Activated CD4-positive, alpha-beta T cell treated with anti-CD3 and anti-CD28 coated beads for 4 hours (primary cell): ENCODE data around the gene RHBDD2.
"Not testable (repeated sequence)": the region's sequence is repeated elsewhere in the genome, so short reads cannot be mapped to it uniquely, and the experiment has no call there.

Experiments used
- DNase-seq, 2 donors: peaks; one replicate each; pipeline ENCODE4 v3.0.0-alpha.2; 2020

The RHBDD2 gene

DNA sequence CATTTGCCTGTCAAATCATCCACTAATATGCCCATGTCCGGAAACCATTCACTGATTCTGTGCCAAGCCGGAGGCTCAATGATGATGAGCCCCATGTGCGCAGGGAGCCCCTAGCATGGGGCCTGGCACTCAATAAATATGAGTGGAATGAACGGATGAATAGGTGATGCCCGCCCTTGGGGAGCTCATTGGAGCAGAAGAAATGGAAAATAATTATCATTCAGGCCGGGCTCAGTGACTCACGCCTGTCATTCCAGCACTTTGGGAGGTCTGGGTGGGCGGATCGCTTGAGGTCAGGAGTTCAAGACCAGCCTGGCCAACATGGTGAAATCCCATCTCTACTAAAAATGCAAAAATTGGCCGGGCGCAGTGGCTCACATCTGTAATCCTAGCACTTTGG is 11.0 kb downstream of the RHBDD2 start:
- DNase-seq: no peak

DNA sequence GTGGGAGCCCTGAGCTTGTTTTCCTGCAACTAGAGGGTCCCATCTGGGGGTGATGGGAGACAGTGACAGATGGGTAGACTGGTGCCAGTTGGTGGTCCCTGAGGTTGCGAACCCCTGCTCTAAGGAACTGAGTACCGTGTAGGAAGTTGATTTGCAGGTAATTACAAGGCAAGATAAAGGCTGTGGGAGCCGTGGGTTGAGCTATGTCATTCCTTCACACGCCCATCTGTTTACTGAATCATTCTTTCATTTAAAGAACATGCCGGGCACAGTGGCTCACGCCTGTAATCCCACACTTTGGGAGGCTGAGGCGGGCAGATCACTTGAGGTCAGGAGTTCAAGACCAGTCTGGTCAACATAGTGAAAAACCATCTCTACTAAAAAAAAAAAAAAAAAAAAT is 12.4 kb downstream of the RHBDD2 start:
- DNase-seq: not testable (repeated sequence)

DNA sequence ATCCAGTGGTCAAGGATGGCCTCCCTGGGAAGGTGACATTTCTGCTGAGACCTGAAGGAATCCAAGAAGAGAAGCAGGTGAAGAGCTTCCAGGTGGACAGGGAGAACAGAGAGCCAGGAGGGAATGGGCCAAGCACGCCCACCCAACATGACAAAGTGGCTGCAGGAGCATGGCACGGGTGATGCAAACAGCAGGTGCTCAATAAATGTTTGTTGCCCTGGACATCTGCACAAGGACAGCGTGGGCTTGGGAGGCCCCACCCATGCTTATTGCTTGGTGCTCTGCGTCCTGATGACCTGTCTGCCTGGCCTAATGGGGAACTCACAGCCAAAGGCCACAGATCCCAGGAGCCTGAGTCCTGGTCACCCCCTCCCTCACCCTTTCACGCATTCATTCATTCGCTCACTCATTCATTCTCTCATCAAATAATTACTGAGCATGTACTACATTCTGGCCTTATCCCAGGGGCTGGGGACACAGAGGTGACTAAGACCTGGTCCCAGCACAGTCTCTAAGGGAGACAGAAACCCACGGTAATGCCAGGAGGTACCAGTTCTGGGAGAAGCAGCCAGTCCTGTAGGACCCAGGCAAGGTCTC is 13.1 kb downstream of the RHBDD2 start:
- no peak for DNase-seq

DNA sequence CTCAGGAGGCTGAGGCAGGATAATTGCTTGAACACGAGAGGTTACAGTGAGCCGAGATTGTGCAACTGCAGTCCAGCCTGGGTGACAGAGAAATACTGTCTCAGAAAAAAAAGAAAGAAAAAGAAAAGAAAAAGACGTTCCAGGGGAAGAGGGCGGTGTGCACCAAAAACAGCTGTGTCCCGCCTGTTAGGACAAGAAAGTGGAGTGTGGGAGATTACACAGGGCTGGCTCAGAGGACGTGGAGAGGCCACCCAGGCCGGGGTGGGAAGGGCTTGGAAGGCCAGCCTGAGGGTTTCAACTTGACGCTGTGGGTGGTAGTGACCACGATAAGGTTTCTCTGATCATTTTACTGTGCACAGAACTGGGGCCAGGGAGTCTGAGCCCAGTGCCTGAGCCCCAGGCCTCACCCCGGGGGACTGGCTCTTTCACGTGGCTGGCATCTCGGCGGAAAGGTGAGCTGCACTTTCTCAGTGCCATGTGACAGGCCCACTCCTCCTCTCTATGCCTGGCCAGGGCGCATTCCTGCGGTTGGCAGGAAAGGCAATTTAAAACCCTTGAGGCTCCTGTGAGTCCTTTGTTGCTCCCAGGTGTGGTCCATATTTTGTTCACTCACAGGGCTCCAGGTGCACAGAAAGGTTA is 13.9 kb downstream of the RHBDD2 start:
- DNase-seq: no peak

DNA sequence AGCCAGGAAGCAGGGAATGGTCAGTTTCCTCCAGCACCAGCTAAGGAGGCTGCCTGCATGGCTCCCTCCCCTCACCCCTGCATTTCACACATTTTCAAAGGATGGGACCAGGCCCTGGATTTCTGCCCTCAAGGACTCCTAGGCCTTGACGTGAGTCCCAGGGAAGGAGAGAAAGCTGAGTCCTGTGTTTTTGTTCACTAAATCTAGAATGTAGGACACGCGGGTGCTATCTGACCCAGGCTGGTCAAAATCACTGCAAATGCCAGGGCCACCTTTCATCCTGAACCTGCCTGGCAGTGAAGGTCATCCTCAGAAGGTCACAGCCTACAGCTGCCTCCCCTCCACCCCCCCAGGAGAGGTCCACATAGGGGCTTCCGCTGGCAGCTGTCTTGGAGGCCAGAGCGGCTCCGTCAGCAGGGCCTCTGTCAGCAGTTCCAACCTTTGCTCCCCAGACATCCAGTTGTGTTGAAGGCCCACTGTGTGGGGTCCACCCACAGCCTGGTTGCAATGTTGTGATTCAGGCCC is 18.0 kb downstream of the RHBDD2 start:
- no peak for DNase-seq

DNA sequence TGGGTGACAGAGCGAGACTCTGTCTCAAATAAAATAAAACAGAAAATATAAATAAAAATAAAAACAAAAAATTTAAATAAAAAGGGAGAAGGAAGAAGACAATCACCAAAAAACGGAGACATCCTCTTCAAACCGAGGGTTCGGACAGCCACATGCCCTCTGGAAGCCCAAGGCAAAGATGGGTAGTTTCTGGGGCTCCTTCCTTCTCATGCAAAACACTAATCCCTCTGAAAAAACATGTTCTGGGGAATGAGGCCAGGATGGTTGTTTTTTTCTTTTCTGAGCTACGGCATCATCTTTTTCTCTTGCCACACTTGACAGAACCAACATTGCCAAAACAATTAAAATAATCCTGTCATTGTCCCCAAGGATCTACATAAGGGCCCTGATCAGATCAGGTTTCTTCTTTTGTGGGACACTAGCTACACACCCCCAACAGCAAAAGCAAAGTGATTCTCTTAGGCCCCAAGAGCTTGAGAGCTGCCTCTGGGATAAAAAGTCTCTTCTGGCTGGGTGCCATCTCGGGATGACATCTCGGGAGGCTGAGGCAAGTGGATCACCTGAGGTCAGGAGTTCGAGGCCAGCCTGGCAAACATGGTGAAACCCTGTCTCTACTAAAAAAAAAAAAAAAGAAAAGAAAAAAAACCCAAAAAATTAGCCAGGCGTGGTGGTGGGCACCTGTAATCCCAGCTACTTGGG is 21.9 kb downstream of the RHBDD2 start:
- no peak for DNase-seq

DNA sequence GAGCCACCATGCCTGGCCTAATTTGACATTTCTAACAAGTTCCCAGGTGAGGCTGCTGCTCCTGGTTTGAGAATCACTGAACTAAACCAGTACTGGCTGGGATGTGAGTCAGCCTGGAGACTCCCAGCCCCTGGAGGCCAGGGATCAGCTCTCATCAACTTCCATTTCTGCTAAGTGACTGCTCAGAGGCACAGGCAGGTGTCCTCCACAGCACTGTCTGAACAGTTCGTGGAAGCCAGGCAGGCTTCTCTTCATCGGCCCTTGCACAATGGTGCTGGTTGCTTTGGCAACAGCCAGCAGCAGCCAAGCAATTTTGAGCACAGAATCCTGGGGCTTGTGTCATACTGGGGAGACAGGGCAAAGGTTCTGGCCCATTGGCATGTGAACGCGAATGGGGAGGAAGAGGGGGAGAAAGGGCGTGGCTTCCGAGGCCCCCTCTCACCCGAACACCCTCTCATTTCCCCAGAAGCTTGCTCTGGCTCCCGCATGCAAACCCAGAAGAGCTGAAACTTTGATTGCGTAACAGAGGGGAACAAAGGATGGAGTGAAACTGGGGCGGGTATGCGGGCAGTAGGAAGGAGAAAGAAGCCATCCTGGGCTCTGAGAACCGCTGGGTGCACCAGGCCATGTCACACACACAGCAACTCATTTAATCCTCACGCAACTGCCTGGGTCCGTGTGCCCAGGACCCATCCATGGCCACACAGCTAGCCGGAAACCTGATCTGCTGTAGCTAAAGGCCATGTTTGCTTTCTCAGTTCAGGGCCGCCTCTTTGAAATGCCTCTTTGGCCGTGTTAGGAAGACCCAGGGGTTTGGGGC is 27.2 kb downstream of the RHBDD2 start:
- no peak for DNase-seq

DNA sequence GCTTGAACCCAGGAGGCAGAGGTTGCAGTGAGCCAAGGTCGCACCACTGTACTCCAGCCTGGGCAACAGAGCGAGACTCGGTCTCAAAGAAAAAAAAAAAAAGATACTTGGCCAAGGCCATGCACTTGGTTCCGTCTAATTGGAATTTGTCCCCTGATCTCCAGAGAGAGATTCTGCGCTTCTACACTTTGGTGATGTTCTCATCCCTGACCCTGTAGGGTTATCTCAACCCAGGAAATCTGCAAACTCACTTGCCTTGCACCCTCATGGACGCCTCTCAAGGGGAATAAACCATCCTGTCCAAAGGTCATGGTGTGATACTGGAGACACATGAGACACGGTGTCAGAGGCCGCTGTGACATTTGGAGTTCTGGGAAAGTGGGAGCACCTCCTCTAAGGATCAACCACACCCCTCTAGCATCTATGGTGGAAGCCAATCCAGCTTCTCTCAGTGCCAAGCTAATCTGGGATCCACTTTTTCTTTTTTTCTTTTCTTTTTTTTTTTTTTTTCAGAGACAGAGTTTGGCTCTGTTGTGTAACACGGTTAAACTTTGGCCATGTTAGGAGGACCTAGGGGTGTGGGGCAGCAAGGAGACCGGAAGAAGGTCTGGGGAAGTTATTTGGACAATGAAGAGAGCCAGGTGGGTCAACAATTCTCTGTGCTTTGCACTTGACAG is 28.3 kb downstream of the RHBDD2 start:
- no peak for DNase-seq

DNA sequence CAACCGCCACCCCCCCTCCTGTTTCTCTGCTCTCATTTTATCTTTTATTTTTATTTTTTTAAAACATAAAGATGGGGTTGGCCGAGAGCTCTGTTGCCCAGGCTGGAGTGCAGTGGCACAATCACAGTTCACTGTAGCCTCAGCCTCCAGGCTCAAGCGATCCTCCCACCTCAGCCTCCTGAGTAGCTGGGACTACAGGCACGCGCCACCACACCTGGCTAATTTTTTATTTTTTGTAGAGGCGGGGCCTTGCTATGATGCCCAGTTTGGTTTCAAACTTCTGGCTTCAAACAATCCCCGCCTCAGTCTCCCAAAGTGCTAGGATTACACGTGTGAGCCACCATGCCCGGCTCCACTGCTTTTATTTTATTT is 28.8 kb downstream of the RHBDD2 start:
- not testable (repeated sequence) for DNase-seq

DNA sequence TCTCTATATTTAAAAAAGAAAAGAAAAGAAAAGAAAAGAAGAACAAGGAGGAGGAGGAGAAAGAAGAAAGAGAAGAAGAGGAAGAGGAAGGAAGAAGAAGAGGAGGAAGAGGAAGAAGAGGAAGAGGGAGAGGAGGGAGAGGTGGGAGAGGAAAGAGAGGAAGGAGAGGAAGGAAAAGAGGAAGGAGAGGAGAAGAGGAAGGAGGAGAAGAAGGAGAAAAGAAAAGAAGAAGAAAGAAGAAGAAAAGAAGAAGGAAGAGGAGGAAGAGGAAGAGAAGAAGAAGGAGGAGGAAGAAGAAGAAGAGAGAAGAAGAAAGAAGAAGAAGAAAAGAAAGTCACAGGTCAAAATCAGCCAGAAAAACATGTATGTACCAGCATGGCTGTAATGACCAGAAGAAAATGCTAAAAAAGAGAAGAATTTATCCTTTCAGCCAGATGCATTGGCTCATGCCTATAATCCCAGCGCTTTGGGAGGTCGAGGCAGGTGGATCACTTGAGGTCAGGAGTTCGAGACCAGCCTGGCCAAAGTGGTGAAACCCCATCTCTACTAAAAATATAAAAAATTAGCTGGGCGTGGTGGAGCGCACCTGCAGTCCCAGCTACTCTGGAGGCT is 30.8 kb downstream of the RHBDD2 start:
- no peak for DNase-seq

DNA sequence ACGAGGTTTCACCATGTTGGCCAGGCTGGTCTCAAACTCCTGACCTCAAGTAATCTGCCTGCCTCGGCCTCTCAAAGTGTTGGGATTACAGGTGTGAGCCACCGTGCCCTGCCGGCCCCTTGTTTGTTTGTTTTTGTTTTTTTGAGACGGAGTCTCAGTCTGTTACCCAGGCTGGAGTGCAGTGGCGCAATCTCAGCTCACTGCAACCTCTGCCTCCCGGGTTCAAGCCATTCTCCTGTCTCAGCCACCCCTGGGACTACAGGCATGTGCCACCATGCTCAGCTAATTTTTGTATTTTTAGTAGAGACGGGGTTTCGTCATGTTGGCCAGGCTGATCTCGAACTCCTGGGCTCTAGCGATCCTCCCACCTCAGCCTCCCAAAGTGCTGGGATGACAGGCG is 32.4 kb downstream of the RHBDD2 start:
- DNase-seq: not testable (repeated sequence)

DNA sequence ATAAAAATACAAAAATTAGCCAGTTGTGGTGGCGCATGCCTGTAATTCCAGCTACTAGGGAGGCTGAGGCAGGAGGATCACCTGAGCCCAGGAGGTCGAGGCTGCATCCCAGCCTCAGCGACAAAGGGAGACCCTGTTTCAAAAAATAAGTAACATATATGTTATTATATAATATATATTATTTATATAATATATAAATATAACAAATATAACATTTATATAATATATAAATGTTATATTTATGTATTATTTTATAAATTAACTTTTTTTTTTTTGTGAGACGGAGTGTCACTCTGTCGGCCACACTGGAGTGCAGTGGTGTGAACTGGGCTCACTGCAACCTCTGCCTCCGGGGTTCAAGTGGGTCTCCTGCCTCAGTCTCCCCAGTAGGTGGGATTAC is 34.6 kb downstream of the RHBDD2 start:
- no peak for DNase-seq

DNA sequence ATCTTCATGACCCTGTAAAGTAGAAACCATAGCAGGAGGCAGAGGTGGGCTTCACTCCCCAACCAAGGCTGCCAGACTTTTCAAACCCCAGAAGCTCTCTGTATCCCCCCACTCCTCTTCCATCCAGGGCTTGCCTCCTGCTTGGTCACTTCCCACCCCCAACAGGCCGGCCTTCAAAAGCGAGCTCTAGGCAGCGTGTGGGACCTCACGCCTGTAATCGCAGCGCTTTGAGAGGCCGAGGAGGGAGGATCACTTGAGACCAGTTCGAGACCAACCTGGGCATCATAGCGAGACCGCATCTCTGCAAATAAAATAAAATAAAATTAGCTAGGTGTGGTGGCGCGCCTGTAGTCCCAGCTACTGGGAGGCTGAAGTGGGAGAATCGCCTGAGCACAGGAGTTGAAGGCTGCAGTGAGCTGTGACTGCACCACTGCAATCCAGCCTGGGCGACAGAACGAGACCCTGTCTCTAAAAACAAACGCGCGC is 35.4 kb downstream of the RHBDD2 start:
- DNase-seq: no peak

DNA sequence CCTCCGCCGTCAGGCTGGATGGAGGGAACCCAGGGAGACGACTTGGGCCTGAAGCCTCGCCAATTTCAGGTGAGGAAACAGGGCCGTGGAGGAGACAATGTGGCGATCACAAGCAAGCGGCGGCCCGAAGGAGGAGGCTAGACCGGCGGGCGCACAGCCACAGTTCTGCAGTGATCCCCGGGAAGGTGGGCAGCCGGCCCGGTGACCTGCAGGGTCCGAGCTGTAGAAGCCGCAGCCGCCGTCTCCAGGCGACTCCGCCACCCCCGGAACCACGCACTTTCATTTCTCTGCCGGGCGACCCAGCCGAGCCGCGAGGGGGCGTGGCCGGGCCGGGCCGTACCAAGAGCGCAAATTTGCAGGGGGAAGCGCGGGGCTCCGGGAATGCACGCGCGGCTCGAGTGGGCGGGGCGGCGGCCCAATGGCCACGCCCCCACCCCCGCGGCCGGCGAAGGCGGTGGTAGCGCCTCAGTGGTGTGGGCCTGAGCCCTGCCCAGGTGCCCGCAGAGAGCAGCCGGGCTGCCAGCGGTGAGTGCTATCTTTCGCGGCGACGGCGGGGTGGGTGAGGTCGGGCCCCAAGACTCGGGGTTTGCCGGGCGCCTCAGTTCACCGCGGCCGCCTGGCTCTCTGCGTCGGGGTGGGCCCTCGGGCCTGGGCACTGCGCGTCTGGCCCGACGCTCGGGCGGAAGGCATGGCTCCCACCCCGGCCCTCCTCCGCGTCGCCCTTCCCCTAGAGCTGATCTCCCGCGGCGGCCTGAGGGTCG is 36.0 kb downstream of the RHBDD2 start, which contains the start of gene POR:
Gene POR (plus strand): TSS at position 501 of the 761 bp plus-strand sequence. CDS start 38,847 bp downstream, outside the sequence.
- DNase-seq: peak; percentile 95 to 97

DNA sequence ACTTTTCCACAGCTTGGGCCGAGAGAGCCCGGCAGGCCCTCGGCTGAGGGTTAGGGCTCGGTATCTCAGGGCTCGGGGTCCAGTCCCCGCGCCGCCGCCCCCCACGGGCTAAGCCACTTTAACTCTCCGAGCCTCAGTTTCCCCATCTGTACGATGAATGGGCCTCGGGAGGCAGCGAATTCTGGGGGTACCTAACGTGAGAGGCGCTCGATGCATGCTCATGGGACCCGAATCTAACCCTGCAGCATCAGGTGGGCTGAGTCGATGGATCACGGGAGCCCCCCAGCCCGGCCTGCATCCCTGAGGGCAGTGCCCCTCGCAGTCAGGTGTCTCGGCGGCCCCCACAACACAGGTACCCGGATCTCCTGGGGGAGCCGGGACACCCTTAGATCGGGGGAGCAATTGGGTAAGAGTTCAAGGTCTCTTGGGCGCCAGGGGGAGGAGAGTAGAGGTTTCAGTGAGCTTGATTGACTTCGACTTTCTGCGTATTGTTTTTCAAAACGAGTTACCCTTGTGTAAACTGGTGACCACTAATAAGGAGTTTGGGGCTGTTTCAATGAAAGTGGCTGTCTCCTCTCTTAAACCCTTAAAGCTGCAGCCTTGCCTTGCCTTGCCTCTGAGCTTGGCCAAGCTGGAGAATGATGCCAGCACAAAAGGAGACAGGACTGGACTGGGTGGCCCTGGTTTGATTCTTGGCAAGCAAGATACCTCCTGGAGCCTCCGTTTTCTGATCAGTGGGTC is 36.8 kb downstream of the RHBDD2 start:
- DNase-seq: peak in 1 of 2 donors; percentile 18

DNA sequence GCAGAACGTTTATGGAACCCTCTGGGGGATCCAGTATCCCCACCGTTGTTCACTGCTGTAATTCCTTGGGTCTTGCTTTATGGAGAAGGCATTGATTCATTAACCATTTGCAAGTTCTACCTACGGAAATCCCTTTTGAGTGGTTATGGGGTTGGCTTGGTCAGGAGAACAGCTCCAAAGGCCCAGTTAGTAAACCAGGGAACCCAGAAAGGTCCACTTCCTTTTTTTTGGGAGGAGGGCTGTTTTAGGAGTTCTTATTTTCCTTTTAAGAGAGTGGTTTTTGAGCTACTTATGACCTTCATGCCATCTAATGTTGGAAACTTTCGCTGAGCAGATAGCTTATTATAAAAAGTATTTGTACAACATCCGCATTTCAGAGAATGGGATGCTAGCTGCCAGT is 37.4 kb downstream of the RHBDD2 start:
- DNase-seq: no peak

DNA sequence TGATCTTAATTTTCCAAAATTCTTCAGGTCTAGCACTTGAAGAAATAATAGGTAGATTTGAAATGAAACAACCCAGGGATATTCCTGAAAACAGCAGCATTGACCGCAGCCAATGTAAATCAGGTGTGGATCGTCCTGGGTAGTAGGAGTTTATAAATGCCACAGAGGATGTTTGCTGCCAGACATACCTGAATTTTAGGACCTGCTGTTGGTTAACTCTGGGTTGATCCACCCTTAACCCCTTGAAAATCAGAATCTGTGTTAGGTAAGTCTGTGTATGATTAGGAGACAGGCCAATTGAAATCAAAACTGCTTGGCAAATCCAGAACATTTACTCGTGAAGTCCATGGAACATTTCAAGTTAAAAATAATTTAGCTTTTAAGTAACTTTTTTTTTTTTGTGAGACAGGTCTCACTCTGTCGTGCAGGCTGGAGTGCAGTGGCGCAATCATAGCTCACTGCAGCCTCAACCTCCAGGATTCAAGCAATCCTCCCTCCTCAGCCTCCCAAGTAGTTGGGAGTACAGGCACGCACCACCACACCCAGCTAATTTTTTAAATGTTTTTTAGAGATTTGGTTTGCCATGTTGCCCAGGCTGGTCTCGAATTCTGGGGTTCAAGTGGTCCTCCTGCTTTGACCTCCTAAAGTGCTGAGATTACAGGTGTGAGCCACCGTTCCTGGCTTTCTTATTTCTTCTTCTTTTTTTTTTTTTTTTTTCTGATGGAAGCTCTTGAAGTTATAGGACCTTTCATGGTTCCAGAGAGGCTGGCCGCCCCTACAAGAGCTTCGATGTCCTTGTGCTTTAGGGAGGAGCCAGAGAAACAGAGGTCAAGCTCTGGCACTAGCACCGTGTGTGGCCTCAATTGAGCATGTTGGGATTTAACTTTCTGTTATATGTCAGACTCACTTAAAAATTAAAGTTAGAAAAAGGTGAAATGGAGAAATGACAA is 38.1 kb downstream of the RHBDD2 start:
- no peak for DNase-seq

DNA sequence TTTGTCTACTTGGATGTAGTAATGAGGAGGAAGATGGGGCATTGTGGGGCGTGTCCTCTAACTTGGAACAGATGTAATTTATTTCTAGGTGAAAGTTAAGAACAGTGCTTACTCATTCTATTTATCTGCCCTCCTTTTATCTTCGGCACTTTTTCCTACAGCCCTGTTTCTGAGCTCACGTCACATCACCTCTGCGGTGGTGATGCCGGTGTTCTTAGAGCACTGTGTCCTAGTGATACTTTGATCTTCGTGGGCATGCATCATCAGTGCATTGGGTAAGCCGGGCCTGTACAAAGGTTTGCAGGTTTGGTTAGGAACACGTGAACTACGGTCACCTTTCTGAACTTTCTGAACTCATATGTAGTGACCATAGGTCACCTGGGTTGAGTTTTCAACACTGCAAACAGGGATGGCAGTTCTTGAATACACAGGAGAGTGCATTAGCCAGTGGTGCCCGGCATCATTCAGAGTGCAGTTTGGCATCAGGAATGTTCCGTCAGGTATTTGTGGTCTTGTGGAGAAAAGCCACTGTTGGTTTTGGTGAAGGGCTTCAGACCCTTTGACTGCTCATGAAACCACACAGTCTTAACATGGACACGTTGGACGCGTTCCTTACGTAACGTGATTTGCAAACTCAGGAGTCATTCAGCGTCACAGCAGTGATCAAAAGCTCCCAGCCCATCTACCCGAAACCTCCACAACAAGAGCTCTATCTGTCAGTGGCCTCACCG is 41.8 kb downstream of the RHBDD2 start:
- DNase-seq: peak; percentile 33 to 46
